ENCODE data around the gene AFF1.

Gene AFF1

DNA sequence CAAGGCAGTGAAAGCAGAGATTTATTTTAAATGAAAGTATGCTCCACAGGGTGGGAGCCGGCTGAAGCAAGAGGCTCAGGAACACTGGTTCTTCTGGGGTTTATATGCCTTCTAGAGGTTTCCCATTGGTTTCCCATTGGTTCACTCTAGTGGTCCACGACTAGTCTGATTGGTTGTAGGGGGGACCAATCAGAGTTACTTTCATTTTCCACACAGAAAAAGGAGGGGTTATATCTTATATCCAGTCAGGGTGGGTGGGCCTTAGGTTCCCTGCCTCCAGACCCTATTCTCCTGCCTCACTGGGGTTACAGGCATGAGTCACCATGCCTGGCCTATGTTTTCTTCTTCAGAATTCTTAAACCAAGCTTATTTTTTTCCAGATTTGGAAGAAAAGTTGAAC, 184.0 kb downstream of the AFF1 start:
- H3K27ac ChIP-seq (ENCODE audit: low read depth in 2 of 2, low read length in 2 of 2) = no peak overlapping the region
- H3K4me1 ChIP-seq (ENCODE audit: control insufficient read depth in 2 of 2, insufficient read depth in 2 of 2, low read length in 2 of 2) = peaks cover 12 to 14% of the 10 kb centered on the region in 2 donors
- H3K4me3 ChIP-seq (ENCODE audit: low read length in 2 of 2) = no peak overlapping the region
- H3K36me3 ChIP-seq (ENCODE audit: control insufficient read depth in 2 of 2, insufficient read depth in 2 of 2, low read length in 2 of 2) = peaks cover 52 to 54% of the 10 kb centered on the region in 2 donors
- no peaks in the 10 kb centered on the region for H3K9me3 ChIP-seq (ENCODE audit: control insufficient read depth in 2 of 2, low read length in 2 of 2)
- no peak overlapping the region for H3K9ac ChIP-seq (ENCODE audit: low read depth in 1 of 2, low read length in 2 of 2)
- no peaks in the 10 kb centered on the region for H3K27me3 ChIP-seq (ENCODE audit: control insufficient read depth in 2 of 2, insufficient read depth in 2 of 2, low read length in 2 of 2)

DNA sequence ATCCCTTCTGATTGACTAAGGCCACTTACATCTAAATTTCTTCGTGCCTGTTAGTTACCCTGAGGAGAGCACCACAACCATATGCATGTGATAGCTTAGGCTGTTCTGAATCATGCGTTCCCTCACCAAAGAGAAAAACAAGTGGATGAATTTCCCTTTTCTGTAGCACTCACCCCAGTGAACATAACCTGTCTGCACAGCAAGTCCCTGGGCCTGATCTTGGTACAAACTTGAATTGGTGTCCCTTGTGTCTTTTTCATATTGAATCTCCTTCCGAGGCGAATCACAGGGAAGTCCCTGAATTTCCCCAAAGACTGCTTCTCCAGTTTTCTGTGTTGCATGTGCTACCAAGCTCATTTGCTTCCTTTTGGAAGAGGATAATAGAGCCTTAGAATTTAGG, 185.2 kb downstream of the AFF1 start:
- Histone ChIP-seq H3K4me3 (ENCODE audit: low read length in 2 of 2) (no peak overlapping the region), H3K9ac (ENCODE audit: low read depth in 1 of 2, low read length in 2 of 2) (no peak overlapping the region), H3K27ac (ENCODE audit: low read depth in 2 of 2, low read length in 2 of 2) (peak overlapping the region in 1 of 2 donors; percentile 20), H3K27me3 (ENCODE audit: control insufficient read depth in 2 of 2, insufficient read depth in 2 of 2, low read length in 2 of 2) (no peaks in the 10 kb centered on the region), H3K4me1 (ENCODE audit: control insufficient read depth in 2 of 2, insufficient read depth in 2 of 2, low read length in 2 of 2) (peaks cover 12 to 14% of the 10 kb centered on the region in 2 donors), H3K36me3 (ENCODE audit: control insufficient read depth in 2 of 2, insufficient read depth in 2 of 2, low read length in 2 of 2) (peaks cover 47 to 50% of the 10 kb centered on the region in 2 donors), H3K9me3 (ENCODE audit: control insufficient read depth in 2 of 2, low read length in 2 of 2) (no peaks in the 10 kb centered on the region)

DNA sequence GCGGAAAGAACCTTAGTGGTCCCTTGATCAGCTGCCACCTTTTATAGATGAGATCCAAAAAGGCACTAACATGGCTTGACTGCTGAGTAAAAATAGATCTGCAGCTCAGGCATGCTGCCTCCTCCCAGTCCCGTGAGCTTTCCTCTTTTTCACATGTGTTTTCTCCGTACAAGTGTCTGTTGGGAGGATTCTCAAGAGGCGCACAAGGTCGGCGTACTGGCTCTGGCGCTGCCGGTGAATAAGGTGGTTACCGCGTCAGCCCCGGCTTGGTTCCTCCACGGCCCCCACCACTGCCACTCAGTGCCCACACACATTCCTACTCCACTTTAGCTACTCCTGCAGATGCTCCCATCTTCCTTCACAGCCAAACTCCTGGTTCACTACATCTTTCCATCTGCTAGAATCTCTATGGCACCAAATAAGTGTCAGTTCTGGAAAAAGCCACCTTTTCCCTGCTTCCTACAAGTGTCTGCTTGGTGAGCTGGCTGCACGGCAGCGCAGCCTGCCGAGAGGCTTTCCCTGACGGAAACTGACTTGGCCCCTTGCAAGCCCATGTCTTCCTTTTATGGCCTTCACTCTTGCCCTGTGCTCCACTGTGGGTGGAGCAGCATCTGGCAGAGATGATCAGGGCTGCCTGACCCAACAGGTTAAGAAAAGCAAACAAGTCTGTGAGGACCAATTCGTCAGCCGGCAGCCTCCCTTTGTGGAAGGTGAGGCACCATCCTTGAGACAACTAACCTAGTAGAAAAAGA, 185.8 kb downstream of the AFF1 start:
- Histone ChIP-seq H3K9me3 (ENCODE audit: control insufficient read depth in 2 of 2, low read length in 2 of 2) (no peaks in the 10 kb centered on the region), H3K4me3 (ENCODE audit: low read length in 2 of 2) (peak overlapping the region in 1 of 2 donors; percentile 32), H3K27ac (ENCODE audit: low read depth in 2 of 2, low read length in 2 of 2) (peak overlapping the region; percentile 1 to 20), H3K36me3 (ENCODE audit: control insufficient read depth in 2 of 2, insufficient read depth in 2 of 2, low read length in 2 of 2) (peaks cover 49 to 51% of the 10 kb centered on the region in 2 donors), H3K27me3 (ENCODE audit: control insufficient read depth in 2 of 2, insufficient read depth in 2 of 2, low read length in 2 of 2) (no peaks in the 10 kb centered on the region), H3K4me1 (ENCODE audit: control insufficient read depth in 2 of 2, insufficient read depth in 2 of 2, low read length in 2 of 2) (peaks cover 12 to 14% of the 10 kb centered on the region in 2 donors), H3K9ac (ENCODE audit: low read depth in 1 of 2, low read length in 2 of 2) (no peak overlapping the region)

DNA sequence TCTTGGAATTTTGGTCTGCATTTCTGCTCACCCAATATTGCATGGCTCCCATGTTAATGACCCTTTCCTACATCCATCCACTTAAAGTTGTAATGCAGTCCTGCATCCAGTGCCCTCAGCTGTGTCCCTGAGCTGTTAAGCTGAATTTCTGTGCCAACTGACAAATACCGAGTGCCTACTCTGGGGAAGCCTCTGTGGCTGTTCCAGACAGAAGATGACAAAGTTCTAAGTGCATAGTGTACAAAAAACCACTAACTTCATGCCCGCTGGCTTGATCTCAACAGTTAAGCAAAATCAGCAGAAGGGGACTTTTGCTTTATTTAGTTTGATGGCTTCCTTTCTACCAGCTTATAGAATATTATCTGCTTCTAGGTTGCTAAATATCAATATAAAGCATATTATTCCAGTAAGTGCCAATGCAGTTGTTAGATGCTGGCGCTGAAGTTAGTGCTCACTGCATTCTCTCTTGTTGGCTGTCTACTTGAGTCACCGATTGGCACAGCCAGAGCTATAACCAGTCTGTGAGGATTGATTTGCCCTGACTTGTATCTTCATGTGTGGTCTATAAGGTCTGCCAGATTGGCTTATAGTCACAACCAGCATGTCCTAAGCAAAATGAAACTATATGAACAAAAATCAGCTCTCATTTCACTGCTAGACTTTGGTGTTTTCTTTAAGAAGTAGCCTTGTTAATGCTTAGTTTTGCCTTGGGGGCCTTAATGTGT, 186.7 kb downstream of the AFF1 start:
- H3K4me1 ChIP-seq (ENCODE audit: control insufficient read depth in 2 of 2, insufficient read depth in 2 of 2, low read length in 2 of 2) = peaks cover 12 to 14% of the 10 kb centered on the region in 2 donors
- no peak overlapping the region for H3K9ac ChIP-seq (ENCODE audit: low read depth in 1 of 2, low read length in 2 of 2)
- no peaks in the 10 kb centered on the region for H3K9me3 ChIP-seq (ENCODE audit: control insufficient read depth in 2 of 2, low read length in 2 of 2)
- H3K4me3 ChIP-seq (ENCODE audit: low read length in 2 of 2) = no peak overlapping the region
- H3K27ac ChIP-seq (ENCODE audit: low read depth in 2 of 2, low read length in 2 of 2) = peak overlapping the region; percentile 1 to 20
- H3K36me3 ChIP-seq (ENCODE audit: control insufficient read depth in 2 of 2, insufficient read depth in 2 of 2, low read length in 2 of 2) = peaks cover 48 to 51% of the 10 kb centered on the region in 2 donors
- H3K27me3 ChIP-seq (ENCODE audit: control insufficient read depth in 2 of 2, insufficient read depth in 2 of 2, low read length in 2 of 2) = no peaks in the 10 kb centered on the region

DNA sequence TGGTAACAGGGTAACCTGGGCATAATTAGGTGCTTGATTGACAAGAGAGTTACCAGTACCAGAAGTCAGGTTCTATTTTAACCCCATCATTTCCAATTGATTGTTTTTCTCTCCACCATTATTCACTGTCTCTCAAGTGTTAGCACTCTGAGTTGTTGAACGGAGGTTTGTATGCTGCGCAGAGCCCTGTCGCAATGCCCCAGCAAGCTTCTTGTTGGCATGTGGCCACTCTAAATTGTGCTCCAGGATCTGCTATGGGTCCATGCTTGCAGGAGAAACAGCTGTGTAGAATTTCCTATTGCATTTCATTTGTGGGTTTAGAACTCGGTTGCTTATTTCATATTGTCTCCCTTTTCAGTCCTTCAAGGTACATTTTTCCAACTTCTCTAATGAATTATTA, 187.4 kb downstream of the AFF1 start:
- peaks cover 47 to 49% of the 10 kb centered on the region in 2 donors for H3K36me3 ChIP-seq (ENCODE audit: control insufficient read depth in 2 of 2, insufficient read depth in 2 of 2, low read length in 2 of 2)

GRCh38 chr4:87126056-87126455, 191.2 kb downstream of the AFF1 start:
- H3K36me3 ChIP-seq (ENCODE audit: control insufficient read depth in 2 of 2, insufficient read depth in 2 of 2, low read length in 2 of 2) = peaks cover 51 to 62% of the 10 kb centered on the region in 2 donors
- H3K4me3 ChIP-seq (ENCODE audit: low read length in 2 of 2) = no peak overlapping the region
- peaks cover 4 to 7% of the 10 kb centered on the region in 2 donors for H3K4me1 ChIP-seq (ENCODE audit: control insufficient read depth in 2 of 2, insufficient read depth in 2 of 2, low read length in 2 of 2)
- H3K27me3 ChIP-seq (ENCODE audit: control insufficient read depth in 2 of 2, insufficient read depth in 2 of 2, low read length in 2 of 2) = no peaks in the 10 kb centered on the region
- H3K9ac ChIP-seq (ENCODE audit: low read depth in 1 of 2, low read length in 2 of 2) = no peak overlapping the region
- H3K9me3 ChIP-seq (ENCODE audit: control insufficient read depth in 2 of 2, low read length in 2 of 2) = no peaks in the 10 kb centered on the region
- H3K27ac ChIP-seq (ENCODE audit: low read depth in 2 of 2, low read length in 2 of 2) = no peak overlapping the region

More for the DNA sequence above, 187.4 kb downstream of the AFF1 start:
- H3K27ac ChIP-seq (ENCODE audit: low read depth in 2 of 2, low read length in 2 of 2) = no peak overlapping the region
- peaks cover 12 to 14% of the 10 kb centered on the region in 2 donors for H3K4me1 ChIP-seq (ENCODE audit: control insufficient read depth in 2 of 2, insufficient read depth in 2 of 2, low read length in 2 of 2)
- H3K4me3 ChIP-seq (ENCODE audit: low read length in 2 of 2) = no peak overlapping the region
- H3K9ac ChIP-seq (ENCODE audit: low read depth in 1 of 2, low read length in 2 of 2) = no peak overlapping the region
- H3K27me3 ChIP-seq (ENCODE audit: control insufficient read depth in 2 of 2, insufficient read depth in 2 of 2, low read length in 2 of 2) = no peaks in the 10 kb centered on the region
- no peaks in the 10 kb centered on the region for H3K9me3 ChIP-seq (ENCODE audit: control insufficient read depth in 2 of 2, low read length in 2 of 2)

- Histone ChIP-seq H3K9ac (ENCODE audit: low read depth in 1 of 2, low read length in 2 of 2) (no peak overlapping the region), H3K4me1 (ENCODE audit: control insufficient read depth in 2 of 2, insufficient read depth in 2 of 2, low read length in 2 of 2) (no peaks in the 10 kb centered on the region), H3K27ac (ENCODE audit: low read depth in 2 of 2, low read length in 2 of 2) (no peak overlapping the region), H3K9me3 (ENCODE audit: control insufficient read depth in 2 of 2, low read length in 2 of 2) (no peaks in the 10 kb centered on the region), H3K36me3 (ENCODE audit: control insufficient read depth in 2 of 2, insufficient read depth in 2 of 2, low read length in 2 of 2) (peaks cover 60 to 79% of the 10 kb centered on the region in 2 donors), H3K27me3 (ENCODE audit: control insufficient read depth in 2 of 2, insufficient read depth in 2 of 2, low read length in 2 of 2) (no peaks in the 10 kb centered on the region), H3K4me3 (ENCODE audit: low read length in 2 of 2) (no peak overlapping the region)
These were observed 193.3 kb downstream of the AFF1 start for GRCh38 chr4:87128006-87128705.

- no peak overlapping the region for H3K4me3 ChIP-seq (ENCODE audit: low read length in 2 of 2)
- H3K9ac ChIP-seq (ENCODE audit: low read depth in 1 of 2, low read length in 2 of 2) = no peak overlapping the region
- no peaks in the 10 kb centered on the region for H3K4me1 ChIP-seq (ENCODE audit: control insufficient read depth in 2 of 2, insufficient read depth in 2 of 2, low read length in 2 of 2)
- no peaks in the 10 kb centered on the region for H3K9me3 ChIP-seq (ENCODE audit: control insufficient read depth in 2 of 2, low read length in 2 of 2)
- no peak overlapping the region for H3K27ac ChIP-seq (ENCODE audit: low read depth in 2 of 2, low read length in 2 of 2)
- H3K27me3 ChIP-seq (ENCODE audit: control insufficient read depth in 2 of 2, insufficient read depth in 2 of 2, low read length in 2 of 2) = no peaks in the 10 kb centered on the region
- H3K36me3 ChIP-seq (ENCODE audit: control insufficient read depth in 2 of 2, insufficient read depth in 2 of 2, low read length in 2 of 2) = peaks cover 73 to 87% of the 10 kb centered on the region in 2 donors
These were observed 194.9 kb downstream of the AFF1 start for GRCh38 chr4:87129681-87130080.

- Histone ChIP-seq H3K27ac (ENCODE audit: low read depth in 2 of 2, low read length in 2 of 2) (no peak overlapping the region), H3K9ac (ENCODE audit: low read depth in 1 of 2, low read length in 2 of 2) (no peak overlapping the region), H3K9me3 (ENCODE audit: control insufficient read depth in 2 of 2, low read length in 2 of 2) (no peaks in the 10 kb centered on the region), H3K36me3 (ENCODE audit: control insufficient read depth in 2 of 2, insufficient read depth in 2 of 2, low read length in 2 of 2) (peaks cover 71 to 88% of the 10 kb centered on the region in 2 donors), H3K4me3 (ENCODE audit: low read length in 2 of 2) (no peak overlapping the region), H3K27me3 (ENCODE audit: control insufficient read depth in 2 of 2, insufficient read depth in 2 of 2, low read length in 2 of 2) (no peaks in the 10 kb centered on the region), H3K4me1 (ENCODE audit: control insufficient read depth in 2 of 2, insufficient read depth in 2 of 2, low read length in 2 of 2) (no peaks in the 10 kb centered on the region)
These were observed 196.3 kb downstream of the AFF1 start for GRCh38 chr4:87130985-87131703.
